HG03159 (cell line): Measurements from ENCODE around the gene GPA33.
A peak's percentile ranks its signal among the peaks of the same experiment; 100 is the strongest.

Source experiments
- ATAC-seq: cut with Tn5 transposase; IDR thresholded peaks from one replicate; pipeline ENCODE4 v1.9.1; 2021; ENCODE audit warnings: mild to moderate bottlenecking, moderate library complexity; ENCODE audit not compliant: unreplicated experiment

GPA33 gene, protein sequence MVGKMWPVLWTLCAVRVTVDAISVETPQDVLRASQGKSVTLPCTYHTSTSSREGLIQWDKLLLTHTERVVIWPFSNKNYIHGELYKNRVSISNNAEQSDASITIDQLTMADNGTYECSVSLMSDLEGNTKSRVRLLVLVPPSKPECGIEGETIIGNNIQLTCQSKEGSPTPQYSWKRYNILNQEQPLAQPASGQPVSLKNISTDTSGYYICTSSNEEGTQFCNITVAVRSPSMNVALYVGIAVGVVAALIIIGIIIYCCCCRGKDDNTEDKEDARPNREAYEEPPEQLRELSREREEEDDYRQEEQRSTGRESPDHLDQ

DNA sequence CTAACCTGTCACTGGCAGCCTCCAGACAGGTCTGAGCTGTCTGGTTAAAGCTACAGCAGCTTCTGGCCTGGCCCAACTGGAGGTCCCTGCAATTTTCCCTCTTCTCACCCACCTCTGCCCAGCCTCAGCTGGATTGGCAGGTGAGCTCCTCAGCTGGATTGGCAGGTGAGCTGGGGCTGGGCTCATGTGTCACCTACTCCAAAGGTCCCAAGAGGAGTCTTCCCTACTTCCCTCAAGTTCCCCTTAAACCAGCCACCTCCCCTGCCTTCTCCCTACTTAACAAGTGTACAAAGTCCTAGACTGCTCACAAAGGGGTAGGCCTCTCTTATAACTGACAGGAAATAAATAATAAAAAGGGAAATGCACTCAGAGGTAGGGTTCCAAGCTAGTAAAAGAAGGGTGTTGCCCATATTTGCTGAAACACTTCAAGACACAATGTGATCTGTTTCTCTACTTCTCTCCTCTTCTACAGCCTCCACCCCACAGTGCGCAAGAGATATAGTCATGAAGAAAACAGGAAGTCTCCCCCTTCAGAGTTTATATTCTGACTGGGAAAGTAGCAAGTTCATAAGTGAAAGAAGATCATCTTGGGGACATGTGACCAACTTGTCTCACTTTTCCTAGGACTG, at the start of gene GPA33:
TSS of gene GPA33 (minus strand) at position 64 of the 629 bp plus-strand sequence. CDS start 90 bp downstream, outside the sequence.
- ATAC-seq: peak; percentile 76

DNA sequence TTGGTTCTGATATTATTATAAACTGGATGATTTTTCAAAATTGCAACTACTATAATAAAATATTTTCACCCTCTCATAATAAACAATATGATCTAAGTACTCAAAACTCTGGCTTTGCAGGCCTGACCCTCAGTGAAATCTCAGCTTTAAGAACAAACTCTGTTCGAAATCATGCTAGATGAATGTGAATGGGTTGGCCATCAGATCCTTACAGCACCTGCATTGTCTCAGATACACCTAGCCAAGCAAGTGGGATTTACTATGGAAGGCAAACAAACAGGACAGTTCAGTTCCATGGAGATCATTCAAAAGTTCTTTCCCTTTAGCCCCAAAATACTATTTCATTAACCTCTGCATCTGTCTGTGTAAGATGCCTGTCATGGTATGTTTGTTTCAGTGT, 48.5 kb upstream of the GPA33 start:
- no peak for ATAC-seq

DNA sequence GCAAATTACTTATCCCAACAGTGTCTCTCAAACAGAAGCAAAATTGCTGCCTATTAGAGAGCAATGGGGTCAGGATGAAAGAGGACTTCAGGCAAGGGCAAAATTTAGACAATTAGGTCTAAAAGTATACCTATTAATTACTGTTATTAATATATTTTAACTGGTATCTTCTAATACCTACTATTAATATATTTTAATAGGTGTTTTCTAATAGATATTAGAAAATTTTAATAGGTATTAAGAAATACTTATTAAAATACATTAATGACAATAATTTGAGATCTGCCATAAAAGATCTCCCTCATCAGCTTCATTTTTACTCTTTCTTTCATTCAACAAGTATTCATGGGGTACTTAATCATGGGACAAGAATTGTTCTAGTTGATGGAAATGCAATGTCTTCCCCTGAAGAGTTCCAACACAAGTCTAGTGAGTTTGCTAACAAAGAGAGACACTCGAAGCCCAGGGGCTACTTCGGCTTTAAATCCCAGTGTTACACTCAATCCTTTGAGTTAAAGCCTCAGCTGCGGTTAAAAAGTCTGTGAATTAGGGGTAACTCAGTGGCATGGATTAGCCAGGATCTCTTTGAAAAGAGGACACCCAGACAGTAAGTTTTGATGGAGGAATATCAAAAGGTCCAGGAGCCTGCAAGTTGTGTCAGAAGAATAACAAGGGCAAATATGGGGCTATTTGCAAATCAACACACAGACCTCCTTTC, 47.8 kb upstream of the GPA33 start:
- no peak for ATAC-seq

DNA sequence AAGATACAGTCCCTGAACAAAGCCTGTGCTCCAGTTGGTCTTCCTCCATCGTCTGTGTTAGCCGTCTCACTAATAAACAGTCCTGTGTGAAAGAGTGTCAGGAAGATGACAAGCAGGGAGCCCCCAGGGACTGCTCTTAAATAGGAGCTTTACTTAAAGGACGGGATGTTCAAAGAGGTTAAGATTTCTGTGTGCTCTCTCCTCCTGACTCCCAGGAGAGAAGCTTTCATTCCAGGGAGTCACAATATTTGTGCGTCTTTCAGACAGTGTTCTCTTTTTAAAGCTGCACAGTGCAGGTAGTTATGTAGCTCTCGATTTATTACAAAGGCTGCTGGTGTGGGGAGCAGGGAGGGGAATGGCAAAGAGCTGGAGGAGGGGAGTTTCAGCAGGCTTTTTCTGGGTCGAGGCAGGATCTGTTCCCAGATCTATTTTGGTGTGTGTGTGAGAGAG, 47.2 kb upstream of the GPA33 start:
- no peak for ATAC-seq

DNA sequence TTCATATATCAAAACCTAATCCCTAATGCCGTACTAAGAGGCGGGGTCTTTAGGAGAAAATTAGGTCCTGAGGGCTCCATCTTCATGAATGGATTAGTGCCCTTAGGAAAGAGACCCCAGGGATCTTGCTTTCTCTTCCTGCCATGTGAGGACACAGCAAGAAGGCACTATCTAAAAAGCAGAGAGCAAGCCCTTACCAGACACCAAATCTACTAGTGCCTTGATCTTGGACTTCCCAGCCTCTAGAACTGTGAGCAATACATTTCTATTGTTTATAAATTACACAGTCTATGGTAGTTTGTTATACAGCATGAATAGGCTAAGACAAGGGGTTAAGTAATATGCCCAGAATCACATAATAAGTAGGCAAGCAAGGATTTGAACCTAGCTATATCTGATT, 46.6 kb upstream of the GPA33 start:
- no peak for ATAC-seq

DNA sequence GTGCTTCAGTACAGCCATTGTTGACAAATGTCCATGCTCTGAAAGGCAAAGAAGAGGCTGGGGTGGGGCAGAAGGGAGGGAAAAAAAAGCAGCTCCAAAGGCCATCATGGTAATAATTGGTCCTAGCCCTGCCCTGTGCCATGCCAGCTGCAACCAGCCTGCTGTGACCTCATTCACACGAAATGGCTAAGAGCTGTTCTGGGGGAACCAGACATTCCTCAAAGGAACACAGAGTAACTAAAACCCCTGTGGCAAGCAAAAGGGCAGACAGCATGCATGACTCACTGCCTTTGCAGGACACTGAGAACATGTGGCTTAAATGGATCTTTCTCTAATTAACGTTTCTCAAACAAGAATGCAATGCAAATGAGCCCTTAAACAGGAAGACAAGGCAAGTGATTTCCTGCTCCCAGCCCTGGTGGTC, 46.0 kb upstream of the GPA33 start:
- ATAC-seq: no peak

DNA sequence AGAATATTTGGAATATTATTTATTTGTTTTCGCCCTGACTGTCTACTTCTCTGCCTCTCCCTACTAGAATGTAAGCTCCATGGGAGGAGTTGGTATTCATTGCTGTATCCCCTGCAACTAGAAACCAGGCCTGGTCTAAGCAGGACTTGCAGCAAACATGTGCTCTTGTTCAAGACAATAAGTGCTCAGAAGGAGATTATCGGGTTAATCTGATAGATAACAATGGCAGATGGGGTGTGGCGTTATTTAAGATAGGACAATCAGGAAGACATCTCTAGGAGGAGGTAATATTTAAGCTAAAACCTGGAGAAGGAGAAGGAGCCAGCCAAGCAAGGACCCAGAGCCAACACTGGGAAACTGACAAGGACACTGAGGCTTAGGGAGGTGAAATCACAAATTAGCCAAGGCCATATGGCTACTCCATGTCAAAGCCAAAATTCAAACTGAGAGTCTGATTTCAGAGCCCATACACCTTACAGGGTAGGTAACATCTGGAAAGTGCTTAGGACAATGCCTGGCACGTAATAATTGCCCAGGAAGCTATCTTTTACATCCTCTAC, 45.2 kb upstream of the GPA33 start:
- no peak for ATAC-seq

DNA sequence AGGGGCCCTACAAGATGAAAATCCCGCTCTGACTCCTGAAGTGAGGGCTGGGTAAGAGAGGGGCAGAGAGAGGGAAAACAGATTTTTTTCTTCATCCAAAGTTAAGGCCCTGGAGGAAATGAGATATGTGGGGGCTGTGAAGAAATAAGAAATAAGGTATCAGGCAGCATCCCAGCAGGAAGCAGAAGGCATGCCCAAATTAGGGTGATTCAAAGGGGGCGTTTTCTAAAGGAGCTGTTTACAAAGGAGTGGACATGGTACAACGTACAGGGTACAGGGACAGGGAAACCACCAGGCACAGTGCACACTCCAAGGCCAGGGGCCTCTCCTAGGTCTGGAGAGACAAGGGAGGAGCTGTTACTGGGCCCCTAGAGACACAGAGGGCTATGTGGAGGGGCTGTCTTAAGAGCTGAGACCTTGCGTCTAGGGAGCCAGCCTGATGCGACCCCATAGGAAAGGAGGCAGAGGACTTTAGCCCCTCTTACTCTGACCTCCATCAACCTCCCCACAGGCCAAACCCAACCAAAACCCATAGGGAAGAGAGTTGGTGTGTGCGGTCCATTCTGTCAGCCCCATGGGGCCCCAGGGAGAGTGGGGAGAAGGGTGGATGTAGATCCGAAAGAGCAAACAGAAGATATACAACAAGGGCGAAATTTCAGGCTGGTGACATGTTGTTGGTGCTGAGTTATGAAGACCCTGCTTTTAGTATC, 42.3 kb upstream of the GPA33 start:
- ATAC-seq: no peak

DNA sequence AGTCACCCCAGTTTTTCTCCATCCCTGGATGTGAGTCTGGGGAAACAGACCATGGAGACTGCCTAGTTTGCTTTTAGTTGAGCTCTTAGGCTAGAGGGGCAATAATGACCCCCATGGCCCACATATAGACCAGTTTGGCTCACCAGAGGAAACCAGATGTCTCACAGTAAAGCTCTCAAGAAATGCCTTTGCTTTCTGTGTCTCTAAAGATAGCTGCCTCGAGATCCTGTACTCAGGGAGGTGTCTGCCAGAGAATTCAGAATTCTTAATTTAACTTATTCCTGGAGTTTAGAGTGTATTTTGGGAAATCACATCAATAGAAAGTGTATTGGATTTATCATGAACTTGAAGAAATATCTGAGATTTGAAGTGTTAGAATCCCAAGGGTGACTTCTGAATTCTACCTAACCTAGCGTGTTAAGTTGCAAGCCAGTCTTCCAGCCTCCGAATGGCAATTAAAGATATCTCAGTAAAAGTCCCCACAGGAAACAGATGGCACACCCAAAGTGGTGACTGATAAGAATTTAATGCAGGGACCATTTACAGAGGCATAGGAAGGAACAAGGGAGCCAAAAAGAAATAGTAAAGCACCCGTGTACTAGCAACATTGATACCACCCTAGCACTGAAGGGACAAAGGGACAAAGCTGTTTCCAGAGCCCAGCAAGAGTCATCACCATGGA, 40.8 kb upstream of the GPA33 start:
- ATAC-seq: no peak

DNA sequence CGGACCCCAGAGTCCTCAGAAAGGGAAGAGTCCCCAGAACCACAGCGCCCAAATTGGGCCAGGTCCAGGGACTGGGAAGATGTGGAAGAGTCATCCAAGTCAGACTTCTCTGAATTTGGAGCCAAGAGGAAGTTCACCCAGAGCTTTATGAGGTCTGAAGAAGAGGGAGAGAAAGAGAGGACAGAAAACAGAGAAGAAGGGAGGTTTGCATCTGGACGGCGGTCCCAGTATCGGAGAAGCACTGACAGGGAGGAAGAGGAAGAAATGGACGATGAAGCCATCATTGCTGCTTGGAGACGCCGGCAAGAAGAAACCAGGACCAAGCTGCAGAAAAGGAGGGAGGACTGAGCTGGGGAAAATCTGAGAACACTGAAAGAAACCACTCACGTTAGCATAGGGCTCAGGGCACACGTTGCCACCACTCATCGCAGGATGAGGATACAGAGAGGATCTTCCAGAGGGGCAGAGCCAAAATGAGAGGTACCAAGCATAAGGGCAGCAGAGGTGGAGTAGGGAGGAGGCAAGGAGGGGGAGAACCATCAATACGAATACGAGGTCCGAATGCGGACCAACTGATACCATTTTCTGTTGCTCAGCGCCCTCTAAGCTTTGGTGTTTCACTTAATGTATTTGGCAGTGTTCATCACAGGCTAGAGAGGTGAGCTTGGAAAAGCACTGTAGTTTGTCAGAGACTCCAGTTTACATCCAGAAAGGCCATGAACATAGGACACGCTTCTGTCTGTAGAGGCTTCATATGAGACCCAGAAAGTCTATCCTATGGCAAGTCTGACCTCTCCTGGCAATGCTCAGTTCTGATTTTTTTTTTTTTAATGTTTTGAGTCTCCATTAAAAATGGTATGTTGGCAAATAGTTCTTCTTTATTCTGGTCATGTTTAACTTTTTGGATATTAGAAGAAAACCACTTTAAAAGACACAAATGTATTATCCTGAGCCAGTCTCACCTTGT, 38.4 kb upstream of the GPA33 start:
- no peak for ATAC-seq

DNA sequence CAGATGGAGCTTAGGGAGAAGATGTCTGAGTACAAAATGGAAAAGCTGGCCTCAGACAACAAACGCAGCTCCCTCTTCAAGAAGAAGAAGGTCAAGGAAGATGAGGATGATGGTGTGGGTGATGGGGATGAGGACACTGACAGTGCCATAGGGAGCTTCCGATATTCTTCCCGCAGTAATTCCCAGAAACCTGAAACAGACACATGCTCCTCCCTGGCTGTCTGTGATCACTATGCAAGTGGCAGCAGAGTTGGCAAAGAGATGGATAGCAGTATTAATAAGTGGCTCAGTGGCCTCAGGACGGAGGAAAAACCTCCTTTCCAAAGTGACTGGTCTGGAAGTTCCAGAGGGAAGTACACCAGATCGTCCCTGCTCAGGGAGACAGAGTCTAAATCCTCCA, 37.5 kb upstream of the GPA33 start:
- no peak for ATAC-seq

DNA sequence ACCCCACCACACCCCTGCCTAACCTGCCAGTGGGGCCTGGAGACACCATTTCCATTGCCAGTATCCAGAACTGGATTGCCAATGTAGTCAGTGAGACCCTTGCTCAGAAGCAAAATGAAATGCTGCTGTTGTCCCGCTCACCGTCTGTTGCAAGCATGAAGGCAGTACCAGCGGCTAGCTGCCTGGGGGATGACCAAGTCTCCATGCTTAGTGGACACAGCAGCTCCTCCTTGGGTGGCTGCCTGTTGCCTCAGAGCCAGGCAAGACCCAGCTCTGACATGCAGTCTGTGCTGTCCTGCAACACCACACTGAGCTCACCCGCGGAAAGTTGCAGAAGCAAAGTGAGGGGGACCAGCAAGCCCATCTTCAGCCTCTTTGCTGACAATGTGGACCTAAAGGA, 37.1 kb upstream of the GPA33 start:
- ATAC-seq: no peak

DNA sequence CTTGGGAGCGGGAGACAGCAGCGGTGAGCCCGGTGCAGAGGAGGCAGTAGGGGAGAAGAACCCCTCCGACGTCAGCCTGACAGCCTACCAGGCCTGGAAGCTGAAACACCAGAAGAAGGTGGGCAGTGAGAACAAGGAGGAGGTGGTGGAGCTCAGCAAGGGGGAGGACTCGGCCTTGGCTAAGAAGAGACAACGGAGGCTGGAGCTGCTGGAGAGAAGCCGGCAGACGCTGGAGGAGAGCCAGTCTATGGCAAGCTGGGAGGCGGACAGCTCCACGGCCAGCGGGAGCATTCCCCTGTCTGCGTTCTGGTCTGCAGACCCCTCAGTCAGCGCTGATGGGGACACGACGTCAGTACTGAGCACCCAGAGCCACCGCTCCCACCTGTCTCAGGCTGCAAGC, 36.6 kb upstream of the GPA33 start:
- no peak for ATAC-seq

DNA sequence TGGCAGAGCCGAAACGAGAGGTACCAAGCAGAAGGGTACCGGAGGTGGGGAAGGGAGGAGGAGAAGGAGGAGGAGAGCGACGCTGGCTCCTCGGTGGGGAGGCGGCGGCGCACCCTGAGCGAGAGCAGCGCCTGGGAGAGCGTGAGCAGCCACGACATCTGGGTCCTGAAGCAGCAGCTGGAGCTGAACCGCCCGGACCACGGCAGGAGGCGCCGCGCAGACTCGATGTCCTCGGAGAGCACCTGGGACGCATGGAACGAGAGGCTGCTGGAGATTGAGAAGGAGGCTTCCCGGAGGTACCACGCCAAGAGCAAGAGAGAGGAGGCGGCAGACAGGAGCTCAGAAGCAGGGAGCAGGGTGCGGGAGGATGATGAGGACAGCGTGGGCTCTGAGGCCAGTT, 36.1 kb upstream of the GPA33 start:
- no peak for ATAC-seq

DNA sequence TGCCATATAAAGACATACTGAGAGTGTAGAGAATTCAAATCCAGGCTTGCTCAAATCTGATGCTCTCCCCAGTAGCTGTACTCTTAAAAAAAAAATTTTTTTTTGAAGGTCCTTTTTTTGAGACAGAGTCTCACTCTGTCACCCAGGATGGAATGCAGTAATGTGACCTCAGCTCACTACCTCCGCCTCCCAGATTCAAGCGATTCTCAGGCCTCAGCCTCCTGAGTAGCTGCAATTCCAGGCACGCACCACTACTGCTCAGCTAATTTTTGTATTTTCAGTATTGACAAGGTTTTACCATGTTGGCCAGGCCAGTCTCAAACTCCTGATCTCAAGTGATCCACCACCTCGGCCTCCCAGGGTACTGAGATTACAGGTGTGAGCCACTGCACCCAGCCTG, 32.4 kb upstream of the GPA33 start:
- no peak for ATAC-seq

DNA sequence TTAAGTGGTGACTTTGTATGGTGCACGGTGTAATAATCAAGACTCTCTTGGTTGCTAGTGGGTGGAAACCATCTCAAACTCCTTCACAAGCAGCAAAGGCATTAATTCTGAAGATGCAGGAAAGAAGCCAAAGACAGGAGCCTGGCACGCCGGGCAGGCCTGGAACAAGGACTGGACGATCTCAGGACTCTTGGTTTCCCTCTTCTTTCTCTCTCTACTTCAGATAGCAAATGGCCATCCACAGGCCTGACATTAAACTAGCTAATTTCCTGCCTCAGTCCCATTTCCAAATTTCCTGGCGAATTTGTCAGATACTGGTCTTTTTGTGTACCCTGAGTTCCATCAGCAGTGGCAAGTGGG, 31.9 kb upstream of the GPA33 start:
- no peak for ATAC-seq

DNA sequence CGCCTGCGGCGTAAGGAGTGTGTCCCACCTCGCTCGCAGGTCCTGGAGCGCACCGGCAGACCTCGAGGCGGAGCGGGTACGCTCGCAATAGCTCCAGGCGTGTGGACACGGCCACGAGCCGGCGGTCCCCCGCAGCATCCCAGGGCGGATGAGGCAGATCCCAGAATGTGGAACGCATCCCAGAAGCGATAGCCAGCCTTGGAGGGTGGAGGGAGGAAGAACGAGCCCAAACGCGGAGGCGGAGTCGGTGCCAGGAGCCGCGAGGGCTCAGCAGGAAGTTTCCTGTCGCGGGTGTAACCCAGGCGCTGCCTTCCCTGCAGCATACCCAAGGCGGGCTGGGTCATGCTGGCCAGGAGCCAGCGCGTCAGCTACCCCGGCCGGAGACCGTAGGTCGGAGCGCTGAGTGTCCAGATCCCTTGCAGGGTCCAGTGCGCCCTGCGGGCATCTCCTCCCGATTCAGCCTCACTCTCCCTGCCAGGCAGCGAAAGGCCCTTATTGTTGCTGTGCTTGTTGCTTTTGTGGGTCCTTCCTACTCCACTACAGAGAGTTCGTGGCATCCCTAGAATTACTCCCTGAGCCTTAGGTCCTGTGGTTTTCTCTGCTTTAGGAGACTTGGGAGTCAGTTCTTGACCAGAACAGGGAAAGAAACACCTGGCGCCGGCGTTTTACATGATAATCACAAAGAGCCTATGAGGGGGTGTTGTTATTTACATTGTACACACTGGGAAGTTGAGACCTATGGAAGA, 31.4 kb upstream of the GPA33 start:
- no peak for ATAC-seq

DNA sequence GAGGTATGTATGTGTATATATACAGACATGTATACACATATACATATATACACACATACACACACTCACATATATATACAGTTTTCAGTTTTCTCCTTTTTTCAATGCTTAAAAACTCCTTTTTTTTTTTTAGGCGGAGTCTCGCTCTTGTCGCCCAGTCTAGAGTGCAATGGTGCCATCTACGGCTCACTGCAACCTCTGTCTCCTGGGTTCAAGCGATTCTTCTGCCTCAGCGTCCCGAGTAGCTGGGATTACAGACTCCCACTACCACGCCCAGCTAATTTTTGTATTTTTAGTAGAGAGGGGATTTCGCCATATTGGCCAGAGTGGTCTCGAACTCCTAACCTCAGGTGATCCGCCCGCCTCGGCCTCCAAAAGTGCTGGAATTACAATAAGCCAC, 30.7 kb upstream of the GPA33 start:
- no peak for ATAC-seq

DNA sequence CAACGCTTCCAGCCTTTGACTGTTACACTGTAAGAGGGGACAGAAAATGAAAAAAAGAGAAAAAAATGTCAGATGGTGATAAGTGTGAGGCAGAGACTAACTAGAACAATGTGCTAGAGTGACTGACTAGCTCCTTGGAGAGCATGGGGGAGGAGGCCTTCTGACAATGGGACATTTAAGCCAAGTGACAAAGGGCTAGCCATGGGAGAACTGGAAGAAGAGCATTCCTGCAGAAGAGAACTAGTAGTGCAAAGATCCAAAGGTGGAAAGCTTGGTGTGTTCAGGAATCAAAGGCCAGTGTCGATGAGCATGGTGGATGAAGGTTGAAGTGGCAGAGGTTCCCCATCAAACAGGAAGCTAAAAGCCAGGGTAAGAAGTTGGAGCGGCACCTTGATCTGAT, 29.5 kb upstream of the GPA33 start:
- ATAC-seq: no peak
